OCI-LY1 (cell line): ENCODE measurements around the gene TAB2.

Experiments used
- CTCF ChIP-seq: fragments of 200-600 bp; sonication (generic), shearing (Covaris generic); IDR thresholded peaks from 2 replicates; pipeline ENCODE4 v1.5.1; 2017; ENCODE audit warnings: mild to moderate bottlenecking, antibody characterized with exemption, low read length, moderate library complexity, mixed read lengths
- EZH2 ChIP-seq: fragments of 200-600 bp; sonication (generic), shearing (Covaris generic); IDR thresholded peaks from 2 replicates; pipeline ENCODE4 v1.8.0; 2017; ENCODE audit warnings: borderline replicate concordance, mixed run types, mild to moderate bottlenecking, antibody characterized with exemption, low read length, moderate library complexity, mixed read lengths

GRCh38 chr6:149455031-149455732, 137.7 kb downstream of the TAB2 start:
- no peak for TF ChIP-seq CTCF
- TF ChIP-seq EZH2 = no peak
